Activated naive CD8-positive, alpha-beta T cell treated with anti-CD3 and anti-CD28 coated beads, Interleukin-2, amount 50 U/mL, for 24 hours (primary cell): ENCODE results near the gene LRCOL1.

Source experiments
- ATAC-seq: fragments of 150-1000 bp; cut with Tn5 transposase; one replicate; pipeline ENCODE4 v1.10.0; 2021
- DNase-seq: peaks from one replicate; pipeline ENCODE4 v3.0.0; 2021
- H3K27ac Mint-ChIP-seq: one replicate; pipeline ENCODE4 v1.8.0; 2021; ENCODE audit warnings: mild to moderate bottlenecking, mixed read lengths
- H3K27me3 Mint-ChIP-seq: one replicate; pipeline ENCODE4 v1.8.0; 2021; ENCODE audit warnings: mixed read lengths
- H3K36me3 Mint-ChIP-seq: one replicate; pipeline ENCODE4 v1.8.0; 2021; ENCODE audit warnings: low read depth, mixed read lengths
- H3K4me1 Mint-ChIP-seq: one replicate; pipeline ENCODE4 v1.8.0; 2021; ENCODE audit warnings: mixed read lengths
- H3K4me3 Mint-ChIP-seq: one replicate; pipeline ENCODE4 v1.8.0; 2021; ENCODE audit warnings: mild to moderate bottlenecking, moderate library complexity, mixed read lengths
- H3K9me3 Mint-ChIP-seq: one replicate; pipeline ENCODE4 v1.8.0; 2021; ENCODE audit warnings: mixed read lengths

The LRCOL1 gene

GRCh38 chr12:132610051-132610759 lies at the start of gene LRCOL1:
LRCOL1 (minus strand) TSS chr12:132610582; CDS start chr12:132606251, 4,331 bp downstream.
- no peak for ATAC-seq

DNA sequence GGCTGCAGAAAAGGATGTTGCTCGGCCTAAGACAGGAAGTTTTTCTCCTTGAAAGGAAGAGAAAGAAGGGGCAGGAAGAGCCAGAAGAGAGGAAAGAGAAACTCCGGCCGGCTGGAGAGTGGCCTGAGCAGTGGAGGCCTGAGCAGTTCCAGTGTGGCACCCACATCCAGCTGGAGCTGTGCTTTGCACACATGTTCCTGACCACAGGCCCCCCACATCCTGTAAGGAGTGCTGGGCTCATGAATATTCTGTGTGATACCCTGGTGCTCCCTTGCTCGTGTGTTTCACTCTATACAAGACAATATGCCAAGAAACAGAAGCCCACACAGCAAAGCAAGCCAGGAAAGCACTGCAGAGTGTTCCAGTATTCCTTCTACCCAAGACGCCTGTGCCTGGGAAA lies 49.7 kb upstream of the LRCOL1 start:
- Mint-ChIP-seq H3K27ac (no peak overlapping the region), H3K36me3 (peaks cover 65% of the 10 kb centered on the region), H3K27me3 (no peaks in the 10 kb centered on the region), H3K4me3 (no peak overlapping the region), H3K9me3 (no peaks in the 10 kb centered on the region), H3K4me1 (no peaks in the 10 kb centered on the region)
- ATAC-seq (no peak), DNase-seq (no peak)

More at GRCh38 chr12:132610051-132610759, at the start of gene LRCOL1:
- peaks cover 56% of the 10 kb centered on the region for H3K27me3 Mint-ChIP-seq
- DNase-seq, result no peak
- no peak within 1 kb of the TSS for H3K27ac Mint-ChIP-seq
- peaks cover 14% of the 10 kb centered on the region for H3K4me1 Mint-ChIP-seq
- peaks cover 3% of the 10 kb centered on the region for H3K36me3 Mint-ChIP-seq
- no peaks in the 10 kb centered on the region for H3K9me3 Mint-ChIP-seq
- no peak within 1 kb of the TSS for H3K4me3 Mint-ChIP-seq

GRCh38 chr12:132659146-132659545 lies 48.8 kb upstream of the LRCOL1 start:
- H3K27me3 Mint-ChIP-seq, result no peaks in the 10 kb centered on the region
- no peak overlapping the region for H3K27ac Mint-ChIP-seq
- no peaks in the 10 kb centered on the region for H3K4me1 Mint-ChIP-seq
- H3K4me3 Mint-ChIP-seq, result no peak overlapping the region
- ATAC-seq (no peak), DNase-seq (no peak)
- peaks cover 67% of the 10 kb centered on the region for H3K36me3 Mint-ChIP-seq
- no peaks in the 10 kb centered on the region for H3K9me3 Mint-ChIP-seq

- Mint-ChIP-seq H3K9me3 (no peaks in the 10 kb centered on the region), H3K27ac (no peak overlapping the region), H3K4me1 (no peaks in the 10 kb centered on the region), H3K27me3 (no peaks in the 10 kb centered on the region), H3K4me3 (no peak overlapping the region), H3K36me3 (peaks cover 73% of the 10 kb centered on the region)
- DNase-seq (no peak), ATAC-seq (no peak)
Measured at GRCh38 chr12:132658149-132658894, 47.9 kb upstream of the LRCOL1 start.

DNA sequence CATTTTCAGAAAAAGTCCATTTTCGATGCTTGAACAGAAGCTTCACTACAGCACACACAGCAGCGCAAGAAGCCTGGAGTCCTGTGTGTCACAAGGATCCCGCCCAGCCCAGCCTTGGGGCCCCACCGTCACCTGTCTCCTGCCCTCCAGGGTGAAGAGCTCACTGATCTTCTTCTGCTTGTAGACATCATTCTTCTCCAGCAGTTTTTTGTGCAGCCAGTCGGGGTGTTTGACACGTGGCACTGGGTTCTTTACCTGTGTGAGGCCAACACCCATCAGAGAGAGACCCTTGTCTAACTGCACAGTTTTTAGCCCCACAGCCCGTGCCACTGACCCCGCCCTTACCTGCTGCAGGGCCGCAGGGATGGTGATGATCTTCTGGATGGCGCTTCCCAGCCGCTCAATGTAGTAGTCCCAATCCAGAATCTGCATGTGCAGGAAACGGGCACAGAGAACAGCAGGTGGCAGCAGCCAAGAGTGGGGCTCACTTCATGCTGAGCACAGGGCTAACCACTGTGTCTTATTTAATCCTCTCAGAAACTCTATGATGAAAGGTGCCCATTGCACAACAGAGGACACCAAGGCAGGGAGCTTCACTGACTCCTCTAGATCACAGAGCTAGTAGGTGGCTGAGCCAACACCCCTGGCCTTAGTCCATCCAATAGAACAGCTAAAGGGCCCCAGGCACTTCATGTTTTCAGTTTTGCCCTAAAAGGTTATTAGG lies 46.8 kb upstream of the LRCOL1 start:
- peaks cover 68% of the 10 kb centered on the region for H3K36me3 Mint-ChIP-seq
- no peaks in the 10 kb centered on the region for H3K27me3 Mint-ChIP-seq
- H3K27ac Mint-ChIP-seq, result no peak overlapping the region
- no peak for DNase-seq
- H3K9me3 Mint-ChIP-seq, result no peaks in the 10 kb centered on the region
- H3K4me1 Mint-ChIP-seq, result no peaks in the 10 kb centered on the region
- ATAC-seq, result no peak
- no peak overlapping the region for H3K4me3 Mint-ChIP-seq

- Mint-ChIP-seq H3K4me1 (no peaks in the 10 kb centered on the region), H3K9me3 (no peaks in the 10 kb centered on the region), H3K27ac (no peak overlapping the region), H3K36me3 (peaks cover 62% of the 10 kb centered on the region), H3K27me3 (no peaks in the 10 kb centered on the region), H3K4me3 (no peak overlapping the region)
- ATAC-seq, result no peak
- no peak for DNase-seq
Measured at GRCh38 chr12:132653567-132654290, 43.3 kb upstream of the LRCOL1 start.

DNA sequence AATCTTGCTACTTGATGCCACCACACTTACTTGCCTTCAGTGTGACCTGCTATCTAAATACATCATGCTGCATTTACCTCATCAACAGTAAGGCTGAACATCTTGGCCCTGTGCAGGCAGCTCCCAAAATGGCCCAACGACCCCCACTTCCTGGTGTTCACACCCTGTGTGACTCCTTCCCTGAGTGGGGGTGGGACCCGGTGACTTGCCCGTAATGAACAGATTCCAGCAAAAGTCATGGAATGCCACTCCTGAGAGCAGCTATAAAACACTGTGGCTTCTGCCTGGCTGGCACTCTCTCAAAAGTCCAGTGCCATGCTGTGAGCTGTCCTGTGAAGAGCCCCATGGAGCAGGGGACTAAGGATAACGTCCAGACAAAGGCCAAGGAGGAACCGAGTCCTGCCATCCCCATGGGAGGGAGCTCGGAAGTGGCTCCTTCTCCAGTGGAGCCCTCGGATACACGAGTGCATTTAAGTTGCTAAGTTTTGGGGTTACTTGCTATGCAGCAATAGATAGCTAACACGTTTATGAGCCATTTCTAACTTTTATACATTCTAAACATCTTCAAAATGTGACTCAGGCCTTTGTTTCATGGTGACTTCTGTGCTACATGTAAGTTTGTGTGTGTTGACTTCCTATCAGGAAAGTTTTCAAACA lies 41.2 kb upstream of the LRCOL1 start:
- H3K9me3 Mint-ChIP-seq, result no peaks in the 10 kb centered on the region
- peaks cover 4% of the 10 kb centered on the region for H3K4me1 Mint-ChIP-seq
- no peak overlapping the region for H3K27ac Mint-ChIP-seq
- no peak for ATAC-seq
- no peaks in the 10 kb centered on the region for H3K27me3 Mint-ChIP-seq
- no peak overlapping the region for H3K4me3 Mint-ChIP-seq
- peaks cover 58% of the 10 kb centered on the region for H3K36me3 Mint-ChIP-seq
- DNase-seq, result no peak

- H3K4me3 Mint-ChIP-seq, result no peak overlapping the region
- peaks cover 4% of the 10 kb centered on the region for H3K4me1 Mint-ChIP-seq
- no peak overlapping the region for H3K27ac Mint-ChIP-seq
- no peaks in the 10 kb centered on the region for H3K9me3 Mint-ChIP-seq
- H3K36me3 Mint-ChIP-seq, result peaks cover 53% of the 10 kb centered on the region
- H3K27me3 Mint-ChIP-seq, result no peaks in the 10 kb centered on the region
- ATAC-seq (no peak), DNase-seq (no peak)
Measured at GRCh38 chr12:132649226-132649945, 39.0 kb upstream of the LRCOL1 start.

DNA sequence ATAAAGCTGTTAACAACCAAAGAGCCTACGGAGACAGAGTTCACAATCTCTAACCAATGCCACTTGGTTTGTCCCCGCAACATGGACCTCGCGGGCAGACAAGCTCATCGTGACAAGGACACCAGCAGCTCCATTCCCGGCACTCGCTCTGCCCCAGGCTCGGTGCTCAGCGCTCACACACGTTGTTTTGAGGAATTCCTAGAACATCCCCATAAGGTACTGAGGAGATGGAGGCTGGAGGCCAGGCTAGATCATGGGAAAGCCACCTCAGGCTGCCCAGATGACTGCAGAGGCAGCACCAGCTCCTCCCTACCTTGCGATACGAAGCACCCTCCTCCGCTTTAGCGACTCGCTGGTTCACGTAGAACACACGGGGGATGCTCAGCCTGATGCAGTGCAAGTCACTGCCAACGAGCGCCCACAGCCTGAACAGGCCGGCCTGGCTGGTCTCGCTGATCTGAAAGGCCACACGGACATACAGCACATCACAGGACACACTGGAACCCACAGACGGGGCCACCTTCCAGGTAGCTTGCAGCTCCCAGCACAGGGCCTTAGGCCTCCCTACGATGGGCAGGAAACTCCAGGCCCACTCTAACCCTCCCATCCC lies 38.3 kb upstream of the LRCOL1 start:
- H3K9me3 Mint-ChIP-seq, result no peaks in the 10 kb centered on the region
- H3K4me3 Mint-ChIP-seq, result no peak overlapping the region
- no peaks in the 10 kb centered on the region for H3K27me3 Mint-ChIP-seq
- no peak for ATAC-seq
- peaks cover 4% of the 10 kb centered on the region for H3K4me1 Mint-ChIP-seq
- no peak for DNase-seq
- H3K36me3 Mint-ChIP-seq, result peaks cover 48% of the 10 kb centered on the region
- H3K27ac Mint-ChIP-seq, result no peak overlapping the region

DNA sequence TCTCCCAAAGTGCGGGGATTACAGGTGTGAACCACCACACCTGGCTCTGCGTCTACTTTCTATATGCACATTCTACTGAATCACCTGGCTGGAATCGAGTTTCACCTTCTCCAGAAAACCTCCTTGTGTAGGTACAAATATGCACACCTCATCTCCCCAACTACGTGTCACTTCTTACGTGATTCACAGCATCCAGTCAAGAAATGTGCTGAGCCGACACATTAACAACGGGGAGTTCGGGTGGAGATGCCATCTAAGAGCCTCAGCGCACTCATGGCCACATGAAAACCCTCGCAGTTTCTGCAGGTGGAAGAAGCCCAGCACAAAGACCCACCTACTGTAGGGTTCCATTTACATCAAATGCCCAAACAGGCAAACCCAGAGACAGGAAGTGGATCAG lies 37.5 kb upstream of the LRCOL1 start:
- Mint-ChIP-seq H3K27ac (no peak overlapping the region), H3K4me3 (no peak overlapping the region), H3K9me3 (no peaks in the 10 kb centered on the region), H3K27me3 (no peaks in the 10 kb centered on the region), H3K36me3 (peaks cover 48% of the 10 kb centered on the region), H3K4me1 (peaks cover 4% of the 10 kb centered on the region)
- DNase-seq (no peak), ATAC-seq (no peak)

DNA sequence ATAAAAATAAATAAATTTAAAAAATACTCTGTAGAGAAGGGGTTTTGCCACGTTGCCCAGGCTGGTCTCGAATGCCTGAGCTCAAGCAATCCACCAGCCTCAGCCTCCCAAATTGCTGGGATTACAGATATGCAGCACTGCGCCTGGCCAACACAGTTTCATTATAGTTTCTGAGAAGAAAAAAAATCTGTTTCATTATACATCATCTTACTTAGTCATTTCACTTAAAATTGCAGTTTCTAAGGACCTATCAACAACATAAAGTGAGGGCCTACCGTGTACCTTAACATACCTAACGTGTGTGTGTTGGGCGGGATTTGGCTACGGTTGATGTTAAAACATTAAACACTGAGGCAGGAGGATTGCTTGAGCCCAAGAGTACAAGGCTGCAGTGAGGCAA lies 36.5 kb upstream of the LRCOL1 start:
- H3K4me3 Mint-ChIP-seq, result no peak overlapping the region
- H3K36me3 Mint-ChIP-seq, result peaks cover 44% of the 10 kb centered on the region
- no peaks in the 10 kb centered on the region for H3K9me3 Mint-ChIP-seq
- peaks cover 4% of the 10 kb centered on the region for H3K4me1 Mint-ChIP-seq
- DNase-seq, result no peak
- ATAC-seq, result no peak
- H3K27ac Mint-ChIP-seq, result no peak overlapping the region
- H3K27me3 Mint-ChIP-seq, result no peaks in the 10 kb centered on the region

DNA sequence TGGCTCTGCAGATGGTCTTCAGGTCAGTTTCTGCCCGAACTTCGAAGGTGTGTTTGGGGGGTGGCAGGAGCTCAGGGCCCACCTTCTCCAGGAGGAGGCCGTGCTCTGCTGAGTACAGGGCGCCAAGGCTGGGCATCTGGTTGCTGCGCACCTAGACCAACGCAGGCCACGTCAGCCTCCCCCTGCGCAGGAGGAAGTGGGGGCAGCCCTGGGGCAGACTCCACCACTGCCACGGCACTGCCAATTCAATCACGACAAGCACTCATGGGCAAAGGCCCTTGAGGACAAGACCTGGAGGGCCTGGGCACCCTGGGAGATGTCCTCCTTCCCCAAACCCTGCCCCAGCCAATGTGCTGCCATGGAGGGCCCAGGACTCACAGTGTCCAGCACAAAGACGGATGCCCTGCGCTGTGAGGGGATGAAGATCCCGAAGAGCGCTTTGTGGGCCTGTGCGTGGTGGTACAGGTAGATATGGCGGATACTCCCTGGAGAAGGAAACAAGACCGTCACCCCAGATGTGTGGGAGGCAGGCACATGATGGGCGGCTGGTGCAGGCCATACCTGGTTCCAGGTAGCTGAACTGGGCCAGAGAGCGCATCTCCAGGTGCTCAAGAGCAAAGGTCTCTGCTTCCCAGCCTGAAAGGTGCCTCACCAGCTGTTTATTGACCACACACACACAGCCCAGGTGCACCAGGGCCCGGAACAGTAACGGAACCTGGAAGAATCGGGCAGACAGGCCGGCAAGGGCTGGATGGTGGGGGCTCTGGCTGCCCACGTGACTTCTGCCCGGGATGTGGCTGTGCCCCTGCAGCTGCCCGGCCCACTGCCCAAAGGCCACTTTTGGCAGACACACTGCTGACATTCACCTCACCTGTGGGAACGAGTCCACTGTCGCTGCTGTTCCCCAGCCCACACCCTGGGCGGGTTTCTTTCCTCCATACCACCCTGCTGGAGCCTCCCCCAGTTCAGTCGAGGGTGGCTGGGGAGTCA lies 32.8 kb upstream of the LRCOL1 start:
- no peaks in the 10 kb centered on the region for H3K9me3 Mint-ChIP-seq
- no peaks in the 10 kb centered on the region for H3K27me3 Mint-ChIP-seq
- no peak overlapping the region for H3K27ac Mint-ChIP-seq
- peaks cover 6% of the 10 kb centered on the region for H3K4me1 Mint-ChIP-seq
- DNase-seq (no peak), ATAC-seq (no peak)
- peaks cover 48% of the 10 kb centered on the region for H3K36me3 Mint-ChIP-seq
- no peak overlapping the region for H3K4me3 Mint-ChIP-seq
